Neuronal stem cell (in vitro differentiated cells): ENCODE data around the gene TSHZ2.

ENCODE experiments used
- DNase-seq: peaks from one replicate; pipeline ENCODE4 v3.0.0-alpha.2; 2013; ENCODE audit warnings: low spot score
- H2AFZ ChIP-seq: one replicate; pipeline ENCODE4 v1.6.1; 2013; ENCODE audit warnings: mild to moderate bottlenecking, low read length, inconsistent platforms
- H2AK5ac ChIP-seq: 2 replicates; pipeline ENCODE4 v1.6.1; 2013; ENCODE audit warnings: low read depth, mild to moderate bottlenecking, inconsistent platforms, low read length, moderate library complexity, mixed read lengths
- H2BK120ac ChIP-seq: 2 replicates; pipeline ENCODE4 v1.6.1; 2013; ENCODE audit warnings: low read depth, mild to moderate bottlenecking, inconsistent platforms, low read length, moderate library complexity, mixed read lengths
- H2BK12ac ChIP-seq: one replicate; pipeline ENCODE4 v1.6.1; 2013; ENCODE audit warnings: low read length, inconsistent platforms
- H2BK15ac ChIP-seq: 2 replicates; pipeline ENCODE4 v1.6.1; 2013; ENCODE audit warnings: mild to moderate bottlenecking, low read length, inconsistent platforms, mixed read lengths
- H2BK5ac ChIP-seq: one replicate; pipeline ENCODE4 v1.6.1; 2013; ENCODE audit warnings: inconsistent platforms, mild to moderate bottlenecking, low read length, moderate library complexity
- H3K14ac ChIP-seq: one replicate; pipeline ENCODE4 v1.6.1; 2013; ENCODE audit warnings: low read length, inconsistent platforms
- H3K18ac ChIP-seq: 2 replicates; pipeline ENCODE4 v1.6.1; 2013; ENCODE audit warnings: low read length, inconsistent platforms
- H3K23ac ChIP-seq: 2 replicates; pipeline ENCODE4 v1.6.1; 2013; ENCODE audit warnings: low read depth, mild to moderate bottlenecking, mixed read lengths, low read length, inconsistent platforms; ENCODE audit not compliant: poor library complexity
- H3K27ac ChIP-seq: replicated peaks from 3 replicates; pipeline ENCODE4 v1.5.1; 2013; ENCODE audit warnings: low read length, inconsistent platforms
- H3K27me3 ChIP-seq, 3 experiments: 2 replicates each; pipeline ENCODE4 v1.6.1; 2013; ENCODE audit warnings: low read length in 3 of 3, mild to moderate bottlenecking in 2 of 3, inconsistent platforms in 1 of 3, low read depth in 1 of 3, mixed read lengths in 1 of 3, moderate library complexity in 1 of 3; ENCODE audit not compliant: control insufficient read depth in 3 of 3, insufficient read depth in 3 of 3
- H3K36me3 ChIP-seq, 2 donors: replicated peaks in 1 of 2; 2 replicates each; pipeline ENCODE4 v1.6.1; 2013; ENCODE audit warnings: low read length in 2 of 2; ENCODE audit not compliant: control insufficient read depth in 2 of 2, insufficient read depth in 2 of 2
- H3K4ac ChIP-seq: 2 replicates; pipeline ENCODE4 v1.6.1; 2013; ENCODE audit warnings: inconsistent platforms, mild to moderate bottlenecking, low read length, moderate library complexity
- H3K4me1 ChIP-seq, 2 donors: 1 replicate in 1 of 2; 2 replicates in 1 of 2; pipeline ENCODE4 v1.6.1; 2013; ENCODE audit warnings: low read length in 2 of 2, low read depth in 1 of 2; ENCODE audit not compliant: control insufficient read depth in 2 of 2, insufficient read depth in 1 of 2
- H3K4me2 ChIP-seq: one replicate; pipeline ENCODE4 v1.6.1; 2013; ENCODE audit warnings: mild to moderate bottlenecking, low read length, inconsistent platforms; ENCODE audit not compliant: insufficient read depth, poor library complexity, severe bottlenecking
- H3K4me3 ChIP-seq, 2 donors: 2 replicates each; pipeline ENCODE4 v1.5.1; 2013; ENCODE audit warnings: low read length in 2 of 2, mild to moderate bottlenecking in 2 of 2, inconsistent platforms in 1 of 2, moderate library complexity in 1 of 2
- H3K79me1 ChIP-seq: one replicate; pipeline ENCODE4 v1.6.1; 2013; ENCODE audit warnings: low read depth, mild to moderate bottlenecking, inconsistent platforms, low read length, moderate library complexity
- H3K9ac ChIP-seq: one replicate; pipeline ENCODE4 v1.6.1; 2013; ENCODE audit warnings: mild to moderate bottlenecking, low read depth, low read length, inconsistent platforms; ENCODE audit not compliant: poor library complexity
- H3K9me3 ChIP-seq, 2 donors: replicated peaks in 1 of 2; 2 replicates each; pipeline versions ENCODE3 to v1.6.1; 2013; ENCODE audit warnings: low read length in 2 of 2, mild to moderate bottlenecking in 2 of 2, inconsistent platforms in 1 of 2, low read depth in 1 of 2, mixed read lengths in 1 of 2, moderate library complexity in 1 of 2; ENCODE audit not compliant: control insufficient read depth in 2 of 2, insufficient read depth in 1 of 2
- H4K8ac ChIP-seq: one replicate; pipeline ENCODE4 v1.6.1; 2013; ENCODE audit warnings: low read depth, mild to moderate bottlenecking, inconsistent platforms, low read length, moderate library complexity
- H4K91ac ChIP-seq: one replicate; pipeline ENCODE4 v1.6.1; 2013; ENCODE audit warnings: low read length, low read depth, mild to moderate bottlenecking, inconsistent platforms; ENCODE audit not compliant: poor library complexity
- WGBS, 2 donors: extraction: QIAGEN DNeasy Blood & Tissue Kit; methylation state at CpG; one replicate each; pipeline ENCODE4 v1.1.7; 2013; ENCODE audit warnings: missing lambda C conversion rate in 2 of 2, mixed read lengths in 1 of 2; ENCODE audit not compliant: insufficient read length in 2 of 2, insufficient replicate concordance in 1 of 2; ENCODE audit errors: extremely low coverage in 2 of 2; 5-methylcytosine and 5-hydroxymethylcytosine counted together

TSHZ2 gene

GRCh38 chr20:52983726-52984450 lies 11.7 kb downstream of the TSHZ2 start:
- Histone ChIP-seq H4K91ac (no peak overlapping the region), H3K79me1 (no peaks in the 10 kb centered on the region), H2AK5ac (no peak overlapping the region), H2BK12ac (no peak overlapping the region), H3K36me3 (no peaks in the 10 kb centered on the region), H2BK5ac (no peak overlapping the region), H3K4me2 (no peak overlapping the region), H3K14ac (no peak overlapping the region), H2BK120ac (no peak overlapping the region), H2AFZ (no peak overlapping the region), H3K18ac (no peak overlapping the region), H3K27ac (no peak overlapping the region), H3K4ac (no peak overlapping the region), H3K23ac (no peak overlapping the region), H3K27me3 (no peaks in the 10 kb centered on the region), H4K8ac (no peak overlapping the region), H3K4me3 (no peak overlapping the region), H3K4me1 (no peaks in the 10 kb centered on the region), H2BK15ac (no peak overlapping the region), H3K9ac (no peak overlapping the region), H3K9me3 (no peaks in the 10 kb centered on the region)
- WGBS, 2 donors = no CpG with 5 or more reads among the region's 22 CpGs
- DNase-seq = no peak

GRCh38 chr20:52984451-52984810 lies 12.3 kb downstream of the TSHZ2 start:
- Histone ChIP-seq H2AFZ (no peak overlapping the region), H2BK120ac (no peak overlapping the region), H3K4me2 (no peak overlapping the region), H3K9me3 (no peaks in the 10 kb centered on the region), H4K8ac (no peak overlapping the region), H3K18ac (peak overlapping the region; percentile 40), H3K14ac (no peak overlapping the region), H3K9ac (no peak overlapping the region), H3K4me3 (no peak overlapping the region), H2AK5ac (no peak overlapping the region), H4K91ac (no peak overlapping the region), H2BK5ac (no peak overlapping the region), H3K4me1 (no peaks in the 10 kb centered on the region), H3K4ac (no peak overlapping the region), H3K79me1 (no peaks in the 10 kb centered on the region), H2BK15ac (no peak overlapping the region), H3K36me3 (no peaks in the 10 kb centered on the region), H3K27ac (no peak overlapping the region), H3K23ac (no peak overlapping the region), H2BK12ac (no peak overlapping the region), H3K27me3 (no peaks in the 10 kb centered on the region)
- DNase-seq = no peak
- WGBS, 2 donors = no CpG with 5 or more reads among the region's 10 CpGs

- H3K4me3 ChIP-seq = no peak overlapping the region
- no peak overlapping the region for H2BK15ac ChIP-seq
- no peak overlapping the region for H3K4me2 ChIP-seq
- no peak overlapping the region for H3K27ac ChIP-seq
- no peak overlapping the region for H2AFZ ChIP-seq
- no peaks in the 10 kb centered on the region for H3K9me3 ChIP-seq
- DNase-seq = no peak
- no peaks in the 10 kb centered on the region for H3K36me3 ChIP-seq
- H2BK5ac ChIP-seq = no peak overlapping the region
- WGBS, 2 donors = no CpG with 5 or more reads among the region's 3 CpGs
- H3K79me1 ChIP-seq = no peaks in the 10 kb centered on the region
- H4K8ac ChIP-seq = no peak overlapping the region
- no peak overlapping the region for H2AK5ac ChIP-seq
- no peaks in the 10 kb centered on the region for H3K4me1 ChIP-seq
- no peak overlapping the region for H3K9ac ChIP-seq
- H3K23ac ChIP-seq = no peak overlapping the region
- H4K91ac ChIP-seq = no peak overlapping the region
- H3K14ac ChIP-seq = no peak overlapping the region
- no peak overlapping the region for H2BK12ac ChIP-seq
- no peaks in the 10 kb centered on the region for H3K27me3 ChIP-seq
- no peak overlapping the region for H3K4ac ChIP-seq
- H2BK120ac ChIP-seq = no peak overlapping the region
- H3K18ac ChIP-seq = no peak overlapping the region
These were observed 13.5 kb downstream of the TSHZ2 start for GRCh38 chr20:52985687-52986086.

- H3K4me3 ChIP-seq = no peak overlapping the region
- DNase-seq = no peak
- no peak overlapping the region for H2AFZ ChIP-seq
- H3K36me3 ChIP-seq = no peaks in the 10 kb centered on the region
- no CpG with 5 or more reads among the region's 1 CpG for WGBS, 2 donors
- H3K4ac ChIP-seq = no peak overlapping the region
- H3K4me2 ChIP-seq = no peak overlapping the region
- no peak overlapping the region for H4K91ac ChIP-seq
- H2BK5ac ChIP-seq = no peak overlapping the region
- H2BK12ac ChIP-seq = no peak overlapping the region
- no peak overlapping the region for H2BK120ac ChIP-seq
- no peak overlapping the region for H3K27ac ChIP-seq
- no peaks in the 10 kb centered on the region for H3K4me1 ChIP-seq
- H3K9ac ChIP-seq = no peak overlapping the region
- H4K8ac ChIP-seq = no peak overlapping the region
- no peaks in the 10 kb centered on the region for H3K9me3 ChIP-seq
- H3K23ac ChIP-seq = no peak overlapping the region
- H2AK5ac ChIP-seq = no peak overlapping the region
- no peak overlapping the region for H3K14ac ChIP-seq
- no peaks in the 10 kb centered on the region for H3K79me1 ChIP-seq
- no peak overlapping the region for H2BK15ac ChIP-seq
- no peak overlapping the region for H3K18ac ChIP-seq
- H3K27me3 ChIP-seq = no peaks in the 10 kb centered on the region
These were observed 15.1 kb downstream of the TSHZ2 start for GRCh38 chr20:52987295-52987694.
